ENCODE results near the gene SLC51A.
"Not testable (repeated sequence)": the region's sequence is repeated elsewhere in the genome, so short reads cannot be mapped to it uniquely, and the experiment has no call there.

Gene SLC51A

DNA sequence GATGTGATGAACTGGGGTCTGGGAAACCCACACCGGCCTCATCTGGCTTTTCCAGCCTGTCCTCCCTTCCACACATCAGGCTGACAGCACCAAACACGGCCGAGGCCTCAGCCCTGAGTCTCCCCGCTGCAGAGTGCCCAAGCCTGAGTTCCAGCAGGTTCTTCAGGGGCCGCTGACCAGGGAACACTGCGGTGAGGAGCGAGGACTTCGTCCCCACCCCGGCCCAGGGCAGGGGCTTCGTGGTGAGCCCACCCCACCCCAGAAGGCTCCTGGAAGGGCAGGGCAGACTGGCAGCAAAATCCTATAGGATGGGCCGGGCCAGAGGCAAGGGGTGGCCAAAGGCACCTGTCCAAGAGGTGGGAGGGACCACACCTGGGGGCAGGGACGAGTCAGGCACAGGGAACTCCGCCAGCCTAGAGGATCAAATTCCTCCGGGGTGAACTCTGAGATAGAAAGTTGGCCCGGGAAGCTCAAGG is at the start of gene SLC51A:
SLC51A (plus strand) TSS at position 446 of the 476 bp plus-strand sequence. CDS start 179 bp downstream, outside the sequence.
- no peak for DNase-seq

DNA sequence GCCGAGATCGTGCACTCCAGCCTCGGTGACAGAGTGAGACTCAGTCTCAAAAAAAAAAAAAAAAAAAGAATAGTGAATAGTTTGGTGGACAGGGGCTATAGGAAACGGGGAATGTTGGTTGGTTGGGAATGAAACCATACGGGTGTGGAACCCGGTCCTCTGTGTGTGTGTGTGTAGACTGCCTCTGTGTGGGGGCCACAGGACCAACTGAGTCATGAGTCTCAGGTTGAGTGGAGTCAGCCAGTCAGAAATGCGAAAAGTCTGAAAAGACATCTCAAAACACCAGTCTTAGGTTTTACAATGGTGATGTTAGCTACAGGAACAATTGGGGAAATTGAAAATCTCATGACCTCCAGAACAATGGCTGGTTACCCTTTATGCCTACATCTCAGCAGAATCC is 49.6 kb upstream of the SLC51A start:
- no peak for DNase-seq

DNA sequence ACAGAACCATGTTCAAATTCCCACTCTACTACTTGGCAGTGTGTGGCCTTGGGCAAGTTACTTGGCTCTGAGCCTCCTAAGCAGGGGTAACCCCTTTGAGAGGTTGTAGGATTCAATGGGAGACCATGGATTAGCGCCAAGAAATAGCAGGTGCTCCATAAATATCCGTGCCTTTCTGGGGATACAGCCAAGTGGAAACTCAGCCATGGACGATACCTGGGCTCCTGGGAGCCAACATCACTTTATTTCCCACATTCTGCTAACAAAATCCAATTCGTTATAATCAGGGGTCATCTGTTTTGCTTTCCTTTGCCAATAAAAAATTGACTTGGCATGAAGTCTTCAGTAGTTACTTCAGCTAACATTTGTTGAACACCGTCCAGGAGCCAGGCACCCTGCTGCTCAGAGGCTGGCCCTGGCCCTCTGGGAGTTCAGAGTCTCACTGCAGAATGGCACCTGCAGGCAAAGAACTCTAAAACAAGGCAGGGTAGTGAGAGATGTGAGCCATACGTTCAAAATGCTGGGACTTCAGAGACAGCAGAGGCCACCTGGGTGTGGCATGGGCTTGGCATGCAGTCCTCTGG is 47.4 kb upstream of the SLC51A start:
- no peak for DNase-seq

DNA sequence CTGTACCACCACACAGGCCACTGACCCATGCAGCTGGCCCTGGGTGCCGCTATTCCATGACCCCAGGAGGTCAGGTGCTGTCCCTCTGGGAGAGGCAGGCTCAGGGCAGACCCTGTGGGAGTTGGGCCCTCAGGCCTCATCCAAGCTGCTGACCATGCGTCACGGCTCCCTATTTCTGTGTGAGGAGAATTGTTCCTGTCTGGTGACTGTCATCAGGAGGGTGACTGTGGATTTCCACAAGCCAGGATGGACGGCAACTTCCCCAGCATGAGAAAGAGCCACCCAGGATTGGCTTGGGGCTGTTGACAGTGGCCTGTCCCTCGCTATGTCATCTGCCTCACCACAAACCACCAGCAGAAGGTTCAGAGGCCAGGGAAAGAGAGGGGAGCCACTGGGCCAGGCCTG is 46.5 kb upstream of the SLC51A start:
- DNase-seq: no peak

DNA sequence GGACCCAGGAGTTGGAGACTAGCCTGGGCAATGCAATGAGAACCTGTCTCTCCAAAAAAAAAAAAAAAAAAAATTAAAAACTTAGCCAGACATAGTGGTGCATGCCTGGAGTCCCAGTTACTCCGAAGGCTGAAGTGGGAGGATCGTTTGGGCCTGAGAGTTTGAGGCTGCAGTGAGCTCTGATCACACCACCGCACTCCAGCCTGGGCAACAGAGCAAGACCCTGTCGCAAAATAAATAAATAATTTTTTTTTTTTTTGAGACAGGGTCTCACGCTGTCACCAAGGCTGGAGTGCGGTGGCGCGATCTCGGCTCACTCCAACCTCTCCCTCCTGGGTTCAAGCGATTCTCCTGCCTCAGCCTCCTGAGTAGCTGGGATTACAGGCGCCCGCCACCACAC is 46.0 kb upstream of the SLC51A start:
- DNase-seq: not testable (repeated sequence)

DNA sequence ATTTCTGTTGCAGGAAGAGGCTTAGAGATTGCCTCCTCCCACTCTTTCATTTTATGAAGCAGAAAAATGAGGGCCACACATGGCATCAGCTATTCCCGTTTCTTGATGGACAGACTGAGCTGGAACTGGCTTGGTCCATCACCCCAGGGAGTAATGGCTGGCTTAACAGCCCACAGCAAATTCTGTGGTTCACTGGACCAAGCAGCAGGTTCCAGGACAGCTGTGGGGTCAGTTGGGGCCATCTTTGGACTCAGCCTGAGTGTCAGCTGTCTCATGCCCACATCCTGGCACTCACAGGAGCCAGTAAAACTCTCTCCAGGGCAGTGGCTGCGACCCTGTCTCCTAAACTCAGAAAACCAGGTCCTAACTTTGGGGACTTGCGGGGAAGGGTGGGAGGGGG is 41.7 kb upstream of the SLC51A start:
- DNase-seq: no peak

DNA sequence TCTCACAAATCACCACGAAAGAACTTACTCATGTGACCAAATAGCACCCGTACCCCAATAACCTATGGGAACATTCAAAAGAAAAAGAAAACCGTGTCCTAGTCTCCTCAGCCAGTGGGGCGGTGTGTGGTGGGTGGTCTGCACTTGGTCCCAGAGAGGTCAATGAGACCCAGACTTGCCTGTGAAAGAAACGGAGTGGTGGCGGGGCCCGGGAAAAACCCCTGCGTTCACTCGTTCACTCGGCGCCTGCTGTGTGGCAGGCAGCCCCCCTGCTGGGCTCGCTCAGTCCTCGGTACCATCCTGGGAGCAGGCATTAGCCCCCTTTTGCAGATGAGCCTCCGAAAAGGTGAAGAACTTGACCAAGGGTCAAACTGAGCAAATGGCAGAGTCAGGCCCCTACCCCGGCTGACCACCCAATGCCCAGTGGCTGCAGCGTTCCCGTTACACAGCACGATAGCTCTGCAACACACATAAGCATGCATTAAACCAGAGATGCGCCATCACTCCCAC is 41.2 kb upstream of the SLC51A start:
- no peak for DNase-seq

DNA sequence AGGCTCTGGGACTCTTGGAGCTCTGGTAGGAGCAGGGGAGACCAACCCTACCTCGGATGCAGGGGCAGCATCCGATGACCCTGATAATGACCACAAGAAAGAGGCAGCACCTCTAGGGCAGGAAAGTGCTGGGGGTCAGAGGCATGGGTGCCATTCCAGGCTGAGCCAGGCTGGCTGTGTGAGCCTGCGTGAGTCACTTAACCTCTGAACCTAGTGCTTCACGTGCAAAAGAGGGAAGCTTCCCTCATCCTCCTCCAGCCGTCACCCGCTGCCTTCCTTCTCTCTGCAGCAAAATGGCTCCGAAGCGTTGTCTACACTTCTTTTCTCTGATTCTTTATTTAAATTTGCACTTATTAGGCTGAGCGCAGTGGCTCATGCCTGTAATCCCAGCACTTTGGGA is 40.6 kb upstream of the SLC51A start:
- no peak for DNase-seq

DNA sequence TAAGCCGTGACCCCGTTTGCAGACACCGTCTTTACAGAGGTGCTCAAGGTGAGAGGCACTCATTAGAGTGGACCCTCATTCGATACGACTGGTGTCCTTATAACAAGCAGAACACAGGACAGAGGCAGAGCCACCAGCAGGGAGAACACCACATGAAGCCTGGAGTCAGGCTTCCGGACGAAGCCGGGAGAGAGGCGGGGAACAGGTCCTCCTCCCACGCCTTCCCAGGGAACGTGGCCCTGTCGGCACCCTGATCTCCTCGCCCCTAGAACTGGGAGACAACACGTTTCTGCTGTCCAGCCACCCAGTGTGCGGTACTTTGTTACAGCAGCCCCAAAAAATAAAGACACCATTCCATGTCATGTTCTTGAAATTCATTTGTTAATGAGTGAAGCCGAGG is 38.8 kb upstream of the SLC51A start:
- DNase-seq: no peak

DNA sequence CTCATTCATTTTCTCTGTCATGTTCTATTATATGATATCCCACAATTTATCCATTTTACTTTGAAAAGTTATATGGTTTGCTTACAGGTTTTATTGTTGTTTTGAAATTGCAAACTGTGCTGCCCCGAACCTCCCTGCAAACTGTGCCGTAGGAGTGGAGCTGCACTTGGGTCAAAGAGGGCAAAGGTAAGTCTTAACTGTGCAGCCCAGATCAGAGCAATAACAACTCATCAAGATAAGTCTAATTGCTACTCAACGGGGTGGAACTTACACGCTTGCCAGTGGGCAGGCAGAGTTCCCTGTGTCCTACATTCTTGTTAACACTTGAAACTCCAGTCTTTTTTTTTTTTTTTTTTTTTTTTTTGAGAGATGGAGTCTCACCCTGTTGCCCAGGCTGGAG is 38.4 kb upstream of the SLC51A start:
- no peak for DNase-seq

DNA sequence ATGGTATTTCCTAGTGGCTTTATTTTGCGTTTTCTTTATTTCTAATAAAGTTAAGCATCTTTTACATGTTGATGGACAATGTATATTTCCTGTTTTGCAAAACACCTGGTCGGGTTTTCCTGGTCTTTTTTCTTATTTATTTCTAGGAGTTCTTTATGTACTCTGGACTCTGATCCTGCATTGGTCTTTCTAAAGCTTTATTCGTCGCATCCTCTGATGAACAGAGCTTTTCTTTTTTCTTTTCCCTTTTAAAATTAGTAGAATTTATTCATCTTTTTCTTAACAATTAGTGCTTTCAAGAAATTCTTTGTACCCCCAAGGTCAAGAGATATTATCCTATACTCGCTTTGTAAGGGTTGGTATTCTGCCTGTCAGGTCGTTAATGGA is 37.3 kb upstream of the SLC51A start:
- no peak for DNase-seq

DNA sequence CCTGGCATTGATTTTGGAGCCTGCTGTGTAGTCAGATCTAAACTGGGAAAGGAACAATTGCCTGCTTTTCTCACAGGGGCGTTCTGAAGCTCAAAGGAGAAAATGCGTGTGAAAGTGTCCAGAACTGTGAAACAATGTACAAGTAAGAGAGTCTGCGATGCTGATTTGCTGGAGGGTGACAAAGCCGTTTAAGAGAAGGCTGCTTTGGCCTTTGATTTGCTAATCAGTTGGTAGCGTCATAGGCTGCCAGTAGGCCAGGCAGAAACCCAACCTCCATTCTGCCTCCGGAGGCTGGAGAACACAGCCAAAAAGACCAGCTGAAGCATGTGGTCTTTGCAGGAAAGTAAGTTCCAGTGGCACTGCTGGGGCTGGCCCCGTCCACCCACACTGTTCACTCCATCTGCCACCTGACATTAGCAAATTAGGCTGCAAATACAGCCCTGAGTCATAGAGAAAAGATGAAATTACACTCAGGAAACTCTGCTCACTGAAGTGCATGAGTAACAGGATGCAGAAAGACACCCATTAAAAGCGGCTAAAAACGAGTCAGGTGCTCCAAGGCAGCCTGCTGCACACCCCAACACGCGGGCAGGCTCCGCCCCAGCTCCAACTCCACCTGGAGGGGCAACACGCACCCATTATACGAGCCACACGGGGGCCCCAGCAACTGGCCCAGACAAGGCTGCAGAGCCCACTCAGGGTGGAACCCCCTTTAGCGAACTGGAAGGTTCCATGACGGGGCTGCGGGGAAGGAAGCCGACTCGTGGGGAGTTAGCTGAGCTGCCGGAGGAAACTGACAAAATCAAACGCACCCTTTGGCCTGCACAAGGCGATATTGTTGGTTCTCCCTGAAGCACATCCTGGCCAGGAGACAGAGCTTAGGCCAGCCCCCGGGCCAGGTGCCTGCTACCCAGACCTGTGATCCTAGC is 36.7 kb upstream of the SLC51A start:
- peak; percentile 24 for DNase-seq

DNA sequence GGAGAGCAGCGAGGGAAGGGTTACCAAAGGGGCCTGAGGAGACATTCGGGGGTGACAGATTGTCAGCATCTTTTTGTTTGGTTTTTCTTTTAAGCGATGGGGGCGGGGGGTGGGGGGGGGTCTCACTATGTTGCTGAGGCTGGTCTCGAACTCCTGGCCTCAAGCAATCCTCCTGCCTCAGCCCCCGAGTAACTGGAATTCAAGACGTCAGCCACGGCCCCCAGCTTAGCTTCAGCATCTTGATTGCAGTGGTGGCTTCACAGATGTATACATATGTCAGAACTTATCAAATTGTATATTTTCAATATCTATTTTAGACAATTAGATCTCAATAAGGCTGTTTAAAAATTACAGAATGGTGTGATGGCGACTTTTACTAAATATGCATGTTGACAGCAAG is 36.0 kb upstream of the SLC51A start:
- no peak for DNase-seq

DNA sequence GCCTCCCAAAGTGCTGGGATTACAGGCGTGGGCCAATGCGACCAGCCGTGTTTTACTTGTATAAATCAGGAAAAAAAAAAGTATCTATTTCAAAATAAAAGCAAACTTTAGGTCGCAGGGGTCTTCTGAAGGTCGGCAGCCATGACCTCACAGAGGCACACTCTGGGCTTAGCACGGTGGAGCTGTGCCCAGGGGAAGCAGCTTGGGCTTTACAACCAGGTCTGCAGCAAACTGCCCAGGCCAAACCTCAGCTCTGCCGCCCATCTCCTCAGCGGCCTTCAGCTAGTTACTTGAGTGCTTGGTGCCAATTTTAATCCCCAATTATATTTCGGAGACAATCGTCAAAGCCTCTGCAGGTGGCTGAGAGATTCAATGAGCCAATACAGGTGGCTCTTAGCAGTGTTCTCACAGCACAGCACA is 35.2 kb upstream of the SLC51A start:
- DNase-seq: no peak

DNA sequence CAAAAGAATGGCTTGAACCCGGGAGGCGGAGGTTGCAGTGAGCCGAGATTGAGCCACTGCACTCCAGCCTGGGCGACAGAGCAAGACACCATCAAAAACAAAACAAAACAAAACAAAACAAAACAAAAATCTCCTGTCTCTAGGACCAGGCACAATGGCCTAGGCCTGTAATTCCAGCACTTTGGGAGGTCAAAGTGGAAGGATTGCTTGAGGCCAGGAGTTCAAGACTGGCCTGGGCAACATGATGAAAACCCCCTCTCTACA is 32.2 kb upstream of the SLC51A start:
- not testable (repeated sequence) for DNase-seq

DNA sequence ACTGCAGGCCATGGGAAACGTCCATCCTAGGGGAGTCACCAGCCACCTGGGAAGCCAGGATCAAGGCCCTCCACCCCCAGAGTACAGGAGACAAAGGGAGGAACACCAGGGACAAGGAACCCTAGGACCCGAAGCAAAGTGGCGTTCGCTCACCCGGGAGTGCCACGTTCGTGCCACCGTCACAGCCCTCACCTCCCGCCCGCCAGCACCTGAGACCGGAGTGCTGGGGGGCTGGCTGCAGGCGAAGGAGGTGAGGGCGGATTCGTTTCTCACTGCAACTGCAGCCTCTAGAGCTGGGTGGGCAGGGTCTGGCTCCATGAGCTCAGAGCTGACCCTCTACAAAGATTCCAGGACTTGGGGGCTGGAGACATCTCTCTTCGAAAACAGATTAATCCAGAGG is 31.5 kb upstream of the SLC51A start:
- DNase-seq: no peak

DNA sequence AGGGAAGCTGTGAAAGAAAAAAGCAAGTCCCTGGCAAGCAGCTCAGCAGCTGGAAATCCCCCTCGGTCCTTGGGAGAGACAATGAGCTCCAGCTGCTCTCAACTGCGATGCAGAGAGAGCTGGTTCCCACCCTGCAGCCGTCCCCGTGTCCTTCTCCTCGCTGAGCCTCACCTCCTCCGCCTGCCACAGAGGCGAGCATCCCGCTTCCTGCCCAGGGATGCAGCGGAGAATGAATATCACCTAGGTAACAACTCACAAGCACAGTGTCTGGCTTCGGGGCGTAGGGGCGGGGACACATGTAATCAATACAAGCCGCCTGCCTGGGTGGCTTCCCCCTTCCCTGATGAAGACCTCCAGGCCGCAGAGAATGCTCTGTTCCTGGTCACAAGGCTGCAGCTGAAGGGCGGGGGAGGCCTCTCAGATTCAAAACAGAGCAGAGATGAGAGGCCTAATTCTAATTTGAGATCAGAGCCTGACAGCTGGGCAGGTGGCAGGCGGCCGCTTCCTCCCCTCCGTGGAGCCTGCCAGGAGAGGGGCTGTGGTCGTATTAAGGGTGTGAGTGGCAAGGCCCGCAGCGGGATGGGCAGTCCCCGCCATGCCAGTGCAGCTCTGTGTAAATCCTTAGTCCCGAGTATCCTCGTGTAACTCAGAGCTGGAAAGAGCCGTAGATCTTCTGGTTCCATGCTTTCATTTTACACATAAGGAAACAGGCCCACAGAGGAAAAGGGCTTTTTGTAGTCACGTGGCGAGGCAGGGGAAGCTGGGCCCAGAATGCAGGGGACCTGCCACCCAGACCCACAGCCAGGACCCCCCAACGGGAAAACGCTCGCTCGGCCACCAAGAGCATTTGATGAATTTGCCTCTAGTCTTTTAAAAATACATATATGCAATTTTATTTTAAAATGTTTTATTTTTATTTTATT is 29.4 kb upstream of the SLC51A start:
- DNase-seq: no peak

DNA sequence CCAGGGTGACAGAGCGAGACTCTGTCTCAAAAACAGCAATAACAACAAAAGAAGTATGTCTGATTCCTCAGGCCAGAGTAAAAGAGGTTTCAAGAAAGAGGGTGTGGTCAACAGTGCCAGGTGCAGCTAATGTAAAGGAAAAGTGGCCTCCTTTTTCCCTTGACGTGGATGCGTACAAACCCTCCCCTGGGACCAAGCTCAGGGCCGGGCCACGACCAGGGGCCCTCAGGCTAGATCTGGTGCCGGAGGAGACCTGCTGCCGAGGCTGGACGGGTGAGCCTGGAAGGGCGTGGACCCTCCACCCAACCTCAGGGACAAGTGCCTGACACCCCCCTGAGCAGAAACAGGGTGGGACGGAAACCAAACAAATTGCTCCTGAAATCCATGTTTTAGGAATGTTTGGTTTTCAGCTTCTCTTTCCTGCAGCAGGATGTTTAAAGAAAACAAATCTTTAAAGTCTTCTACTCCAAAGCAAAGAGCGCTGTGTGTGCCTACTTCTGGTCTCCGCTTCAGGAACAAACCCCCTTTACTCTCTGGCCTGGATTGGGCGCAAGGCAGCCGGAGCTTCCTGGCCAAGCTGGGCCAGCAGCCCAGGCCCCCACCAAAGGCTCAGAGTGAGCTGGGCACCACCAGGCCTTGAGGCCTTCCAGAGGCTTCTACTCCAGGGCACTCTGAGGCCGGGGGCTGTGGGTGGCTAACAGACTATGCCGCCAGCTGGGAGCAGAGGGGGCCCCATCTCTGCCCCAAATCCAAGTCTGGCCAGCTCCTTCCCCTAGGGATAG is 26.6 kb upstream of the SLC51A start:
- no peak for DNase-seq

DNA sequence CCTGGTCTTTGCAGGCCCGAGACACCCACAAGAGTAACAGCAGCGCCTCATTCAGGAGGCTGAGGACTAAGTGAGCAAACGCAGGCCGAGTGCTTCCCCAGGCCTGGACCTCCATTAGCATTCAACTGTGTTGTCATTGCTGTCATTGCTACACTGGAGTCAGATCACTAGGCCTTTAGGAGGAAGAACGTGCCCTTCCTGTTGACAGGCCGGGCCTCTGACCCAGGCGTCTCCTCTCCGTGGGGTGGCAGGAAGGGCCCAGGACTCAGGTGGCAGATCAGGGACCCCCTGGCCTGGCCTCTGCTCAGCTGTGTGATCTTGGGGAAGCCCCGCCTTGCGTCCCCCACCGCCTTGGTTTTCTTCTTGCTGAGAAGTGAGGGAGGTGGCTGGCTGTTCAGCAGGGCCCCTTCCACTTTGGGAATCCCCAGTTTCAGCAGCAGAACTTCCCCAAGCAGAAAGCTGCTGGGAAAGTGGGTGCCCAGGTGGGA is 24.3 kb upstream of the SLC51A start:
- DNase-seq: no peak

DNA sequence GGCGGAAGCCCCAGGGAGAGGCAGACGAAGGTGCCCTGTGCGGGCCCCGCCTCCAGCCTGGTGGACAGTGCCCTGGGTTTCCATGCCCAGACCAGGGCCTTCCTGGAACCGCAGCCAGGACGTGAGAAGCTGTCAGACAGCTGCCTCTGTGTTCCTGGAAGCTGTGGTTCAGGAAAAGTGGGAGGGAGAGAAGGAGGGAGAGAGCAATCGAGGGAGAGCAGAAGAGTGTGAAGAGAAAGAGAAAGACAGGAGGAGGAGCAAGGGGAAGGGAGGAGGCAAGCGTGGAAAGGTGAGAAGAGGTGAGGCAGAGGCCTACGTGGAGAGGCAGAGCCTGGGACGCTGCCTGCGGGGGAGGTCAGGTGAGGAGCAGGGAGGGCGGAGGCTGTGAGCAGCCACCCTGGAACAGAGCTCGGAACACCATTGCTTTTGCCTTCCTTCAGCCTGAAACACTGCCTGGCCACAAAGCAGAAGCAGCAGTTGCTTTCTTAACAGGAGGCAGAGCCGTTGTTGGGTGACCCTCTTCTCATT is 23.7 kb upstream of the SLC51A start:
- no peak for DNase-seq

DNA sequence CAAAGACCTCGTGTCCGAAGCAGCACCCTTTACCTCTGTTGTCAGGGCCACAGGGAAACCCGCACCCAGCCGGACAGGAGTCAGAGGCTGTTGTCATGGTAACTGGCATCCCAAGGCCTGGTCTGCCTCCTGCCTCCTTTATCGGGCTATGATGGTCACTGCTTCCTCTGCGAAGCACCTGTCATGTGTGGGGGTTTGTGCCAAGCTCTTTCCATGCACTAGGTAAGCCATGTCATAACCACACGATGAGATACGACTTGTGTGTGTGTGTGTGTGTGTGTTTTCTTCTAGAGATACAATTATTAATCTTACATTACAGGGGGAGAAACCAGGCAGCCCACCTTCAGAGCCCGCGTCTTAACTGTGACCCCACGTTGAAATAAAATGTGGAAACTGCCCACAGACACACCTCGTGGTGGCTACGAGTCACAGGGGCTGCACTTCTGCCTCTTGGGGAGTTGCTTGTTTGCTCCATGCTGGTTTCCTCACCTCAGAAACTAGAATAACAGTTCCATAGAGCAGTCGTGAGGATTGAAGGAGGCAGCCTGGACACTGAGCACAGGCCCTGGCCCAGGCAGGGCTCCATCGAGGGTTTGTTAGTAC is 23.1 kb upstream of the SLC51A start:
- DNase-seq: no peak

Data from SHP77 treated with DMSO at 0.1 percent for 48 hours (cell line).